ENCODE results near the gene CMIP. TPM values are rescaled to one million over a fixed set of nuclear protein-coding genes. Genes with fewer than 3 reads are reported as not detected.

Gene CMIP
- polyA plus RNA-seq (2011; rRNA removed) (2.7 and 5.5 TPM in 2 replicates), polyA minus RNA-seq (2011; rRNA and poly(A)+ RNA removed) (8.3 and 14.3 TPM in 2 replicates)

DNA sequence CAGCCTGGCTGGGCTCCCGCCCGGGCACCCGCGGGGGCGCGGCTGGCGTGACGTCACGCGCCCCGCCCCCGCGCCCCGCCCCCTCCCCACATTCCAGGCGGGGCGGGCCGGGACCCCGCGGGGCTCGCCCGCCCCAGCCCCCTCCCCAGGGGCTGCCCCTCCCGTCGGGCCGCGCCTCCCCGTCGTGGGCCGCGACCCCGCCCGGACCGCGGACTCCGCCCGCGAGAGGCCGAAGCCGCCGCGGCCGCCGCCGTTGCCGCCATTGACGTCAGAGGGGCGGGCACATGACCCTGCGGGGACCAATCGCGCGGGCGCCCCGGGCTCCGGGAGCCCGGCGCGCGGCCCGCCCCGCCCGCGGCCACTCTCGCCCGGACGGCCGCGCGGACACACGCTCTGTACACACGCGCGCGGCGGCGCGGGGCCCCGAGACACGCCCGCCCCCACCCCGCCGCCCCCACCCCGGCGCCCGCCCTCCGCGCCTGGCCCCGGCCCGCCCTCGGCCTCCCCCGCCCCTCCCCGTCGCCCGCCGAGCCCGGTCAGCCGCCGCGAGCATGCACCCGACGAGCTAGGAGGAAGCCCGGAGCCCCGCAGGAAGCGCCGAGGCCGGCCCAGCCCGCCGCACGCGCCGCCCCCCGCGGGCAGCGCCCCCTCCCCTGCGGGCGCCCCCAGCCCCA is at the start of gene CMIP:
Gene CMIP, plus strand, starts transcription at position 361 of the 674 bp plus-strand sequence.
- H3K9me3 ChIP-seq (ENCODE audit: control insufficient read depth, insufficient read depth, low read length), result no peaks in the 10 kb centered on the region; the same call in 1 of the 2 replicates
- POLR2A ChIA-PET, result no interaction called here
- TF ChIP-seq, protein P1, sequence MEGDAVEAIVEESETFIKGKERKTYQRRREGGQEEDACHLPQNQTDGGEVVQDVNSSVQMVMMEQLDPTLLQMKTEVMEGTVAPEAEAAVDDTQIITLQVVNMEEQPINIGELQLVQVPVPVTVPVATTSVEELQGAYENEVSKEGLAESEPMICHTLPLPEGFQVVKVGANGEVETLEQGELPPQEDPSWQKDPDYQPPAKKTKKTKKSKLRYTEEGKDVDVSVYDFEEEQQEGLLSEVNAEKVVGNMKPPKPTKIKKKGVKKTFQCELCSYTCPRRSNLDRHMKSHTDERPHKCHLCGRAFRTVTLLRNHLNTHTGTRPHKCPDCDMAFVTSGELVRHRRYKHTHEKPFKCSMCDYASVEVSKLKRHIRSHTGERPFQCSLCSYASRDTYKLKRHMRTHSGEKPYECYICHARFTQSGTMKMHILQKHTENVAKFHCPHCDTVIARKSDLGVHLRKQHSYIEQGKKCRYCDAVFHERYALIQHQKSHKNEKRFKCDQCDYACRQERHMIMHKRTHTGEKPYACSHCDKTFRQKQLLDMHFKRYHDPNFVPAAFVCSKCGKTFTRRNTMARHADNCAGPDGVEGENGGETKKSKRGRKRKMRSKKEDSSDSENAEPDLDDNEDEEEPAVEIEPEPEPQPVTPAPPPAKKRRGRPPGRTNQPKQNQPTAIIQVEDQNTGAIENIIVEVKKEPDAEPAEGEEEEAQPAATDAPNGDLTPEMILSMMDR (IDR thresholded peaks at IDR 0.05; ENCODE audit: low read depth, low read length), result no peak
- H3K27me3 ChIP-seq (ENCODE audit: control insufficient read depth, insufficient read depth, low read length), result peaks cover 37% of the 10 kb centered on the region
- H3K4me3 ChIP-seq (ENCODE audit: low read depth, low read length), result peak within 1 kb of the TSS; percentile 79
- H3K27ac ChIP-seq (ENCODE audit: low read depth, low read length), result no peak within 1 kb of the TSS
- CTCF ChIA-PET, result no interaction called here
- DNase-seq (ENCODE audit: low read depth, low spot score), result peak; percentile 37

DNA sequence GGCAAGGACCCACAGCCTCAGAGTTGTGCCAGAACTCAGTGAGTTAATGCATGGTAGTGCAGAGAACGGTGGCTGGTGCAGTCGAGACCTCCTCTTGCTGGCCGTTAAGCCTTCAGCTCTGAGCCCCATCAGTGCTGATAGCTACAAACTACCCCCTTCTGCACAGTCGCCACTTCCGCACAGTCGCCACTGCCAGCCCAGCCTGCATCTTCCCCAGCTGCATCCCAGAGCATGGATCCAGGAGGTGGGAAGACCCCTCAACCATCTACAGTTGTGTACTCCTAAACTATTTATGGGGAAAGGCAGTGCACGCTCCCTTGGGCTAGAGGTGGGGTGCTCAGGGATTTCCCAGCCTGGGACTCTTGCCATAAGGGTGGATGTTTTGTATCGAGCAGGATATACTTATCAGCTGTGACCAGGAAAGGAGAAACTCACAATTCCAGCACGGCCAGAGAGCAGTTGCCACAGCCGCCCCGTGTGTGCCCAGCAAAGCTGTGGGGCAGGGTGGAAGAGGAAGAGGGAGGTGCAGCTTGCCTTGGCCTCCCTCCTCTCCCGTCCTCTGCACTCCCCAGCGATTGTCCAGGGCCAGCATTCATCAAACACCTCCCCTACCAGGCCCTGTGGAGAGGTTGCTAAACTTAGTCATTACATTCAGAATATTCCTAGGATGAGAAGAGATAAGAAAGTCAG is 49.5 kb upstream of the CMIP start:
- H3K27ac ChIP-seq (ENCODE audit: low read depth, low read length), result no peak overlapping the region
- H3K4me3 ChIP-seq (ENCODE audit: low read depth, low read length), result no peak overlapping the region
- TF ChIP-seq, protein P1 (IDR thresholded peaks at IDR 0.05; ENCODE audit: low read depth, low read length), result no peak
- CTCF ChIA-PET, result interaction anchor here (0.5 to 1.2 kb wide), 4 partner anchors 8 to 300 kb away, joined by 3 to 4 read pairs (median 3); no protein-coding TSS in a partner anchor
- DNase-seq (ENCODE audit: low read depth, low spot score), result no peak
- H3K27me3 ChIP-seq (ENCODE audit: control insufficient read depth, insufficient read depth, low read length), result no peaks in the 10 kb centered on the region
- POLR2A ChIA-PET, result interaction anchor here (0.6 kb wide), 1 partner anchor 38 kb away, joined by 3 read pairs; no protein-coding TSS in a partner anchor
- H3K9me3 ChIP-seq (ENCODE audit: control insufficient read depth, insufficient read depth, low read length), result peaks cover 4% of the 10 kb centered on the region

DNA sequence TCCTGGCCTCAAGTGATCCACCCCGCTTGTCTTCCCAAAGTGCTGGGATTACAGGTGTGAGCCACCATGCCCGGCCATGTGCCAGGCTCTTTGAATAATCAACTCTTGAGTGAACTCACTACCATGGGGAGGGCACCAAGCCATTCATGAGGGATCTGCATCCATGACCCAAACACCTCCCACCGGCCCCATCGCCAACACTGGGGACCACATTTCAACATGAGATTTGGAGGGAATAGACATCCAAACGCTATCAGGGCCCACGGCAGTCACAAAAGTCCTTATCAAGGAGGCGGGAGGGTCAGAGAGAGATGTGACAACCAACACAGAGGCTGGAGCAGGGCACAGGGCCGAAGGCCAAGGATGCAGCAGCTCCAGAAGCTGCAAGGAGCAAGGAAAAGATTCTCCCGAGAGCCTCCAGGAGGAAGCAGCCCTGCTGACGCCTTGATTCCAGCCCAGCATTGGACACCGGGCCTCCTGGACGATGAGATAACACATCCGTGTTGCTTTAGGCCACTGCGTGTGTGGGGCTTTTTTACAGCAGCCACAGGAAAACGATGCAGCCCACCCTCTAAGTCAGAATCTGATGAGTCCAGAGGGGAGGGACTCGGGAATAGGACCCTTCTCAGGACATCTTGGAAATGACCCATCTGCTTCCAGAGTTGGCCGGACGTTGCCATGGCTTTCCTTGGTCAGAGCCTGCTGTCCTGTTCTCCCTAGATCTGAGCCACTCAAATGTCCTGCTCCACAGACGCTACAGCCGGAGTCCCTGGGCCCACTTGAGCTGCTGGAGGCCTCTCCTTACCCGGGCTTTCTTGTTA is 47.3 kb upstream of the CMIP start:
- TF ChIP-seq, protein P1 (IDR thresholded peaks at IDR 0.05; ENCODE audit: low read depth, low read length), result no peak
- ChIA-PET CTCF (interaction anchor here (0.7 kb wide), 1 partner anchor 333 kb away, joined by 3 read pairs; no protein-coding TSS in a partner anchor), POLR2A (no interaction called here)
- Histone ChIP-seq H3K4me3 (ENCODE audit: low read depth, low read length) (no peak overlapping the region), H3K9me3 (ENCODE audit: control insufficient read depth, insufficient read depth, low read length) (peaks cover 4% of the 10 kb centered on the region), H3K27me3 (ENCODE audit: control insufficient read depth, insufficient read depth, low read length) (no peaks in the 10 kb centered on the region), H3K27ac (ENCODE audit: low read depth, low read length) (no peak overlapping the region)
- DNase-seq (ENCODE audit: low read depth, low spot score), result no peak

DNA sequence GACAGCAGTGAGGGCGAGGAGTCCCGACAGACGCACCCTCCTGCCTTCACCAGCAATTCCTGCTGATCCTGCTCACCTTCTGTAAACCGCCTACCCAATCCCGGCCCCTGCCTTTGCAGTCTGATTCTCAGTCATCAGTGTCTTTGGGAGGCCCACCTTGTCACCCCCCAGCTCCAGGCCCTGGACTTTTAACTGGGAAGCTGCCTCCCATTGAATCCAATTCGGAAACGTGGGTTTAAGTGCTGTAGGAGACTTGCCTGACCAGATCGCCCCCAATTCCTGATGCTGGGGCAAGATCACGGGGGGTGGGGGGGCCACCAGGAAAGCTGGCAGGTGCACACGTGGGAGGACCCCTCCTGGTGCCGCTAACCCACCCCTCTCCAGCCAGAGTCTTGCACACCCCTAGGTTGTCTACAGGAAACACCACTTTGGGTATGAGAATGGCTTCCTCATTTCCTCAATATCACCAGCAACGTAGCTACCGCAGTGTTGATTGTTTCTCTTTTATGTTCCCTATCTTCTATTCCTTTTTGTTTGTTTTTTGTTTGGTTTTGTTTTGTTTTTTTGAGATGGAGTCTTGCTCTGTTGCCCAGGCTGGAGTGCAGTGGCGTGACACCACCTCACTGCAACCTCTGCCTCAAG is 46.6 kb upstream of the CMIP start:
- CTCF ChIA-PET, result interaction anchor here (0.7 kb wide), 1 partner anchor 332 kb away, joined by 3 read pairs; no protein-coding TSS in a partner anchor

More for the DNA sequence above, 46.6 kb upstream of the CMIP start:
- POLR2A ChIA-PET, result no interaction called here
- Histone ChIP-seq H3K4me3 (ENCODE audit: low read depth, low read length) (no peak overlapping the region), H3K27ac (ENCODE audit: low read depth, low read length) (no peak overlapping the region), H3K27me3 (ENCODE audit: control insufficient read depth, insufficient read depth, low read length) (no peaks in the 10 kb centered on the region), H3K9me3 (ENCODE audit: control insufficient read depth, insufficient read depth, low read length) (peaks cover 4% of the 10 kb centered on the region)
- TF ChIP-seq, protein P1 (IDR thresholded peaks at IDR 0.05; ENCODE audit: low read depth, low read length), result no peak
- no peak for DNase-seq (ENCODE audit: low read depth, low spot score)
